ENCODE data around the gene MYL10.

The MYL10 gene

GRCh38 chr7:101629171-101629570 is at the start of gene MYL10:
Gene MYL10 (minus strand): TSS chr7:101629296. CDS start chr7:101629118, 178 bp downstream.
- DNase-seq (ENCODE audit: low read depth), result no peak

- no peak for DNase-seq (ENCODE audit: low read depth)
Observed at GRCh38 chr7:101678658-101679057, 49.6 kb upstream of the MYL10 start.

GRCh38 chr7:101677797-101678479 is 48.8 kb upstream of the MYL10 start:
- no peak for DNase-seq (ENCODE audit: low read depth)

- no peak for DNase-seq (ENCODE audit: low read depth)
Observed at GRCh38 chr7:101677391-101677790, 48.3 kb upstream of the MYL10 start.

GRCh38 chr7:101676956-101677355 is 47.9 kb upstream of the MYL10 start:
- no peak for DNase-seq (ENCODE audit: low read depth)

- DNase-seq (ENCODE audit: low read depth), result no peak
Observed at GRCh38 chr7:101676062-101676598, 47.0 kb upstream of the MYL10 start.

- no peak for DNase-seq (ENCODE audit: low read depth)
Observed at GRCh38 chr7:101674439-101674838, 45.3 kb upstream of the MYL10 start.

- no peak for DNase-seq (ENCODE audit: low read depth)
Observed at GRCh38 chr7:101673951-101674350, 44.9 kb upstream of the MYL10 start.

- no peak for DNase-seq (ENCODE audit: low read depth)
Observed at GRCh38 chr7:101673315-101673714, 44.2 kb upstream of the MYL10 start.

- no peak for DNase-seq (ENCODE audit: low read depth)
Observed at GRCh38 chr7:101671371-101672356, 42.6 kb upstream of the MYL10 start.

GRCh38 chr7:101669307-101669706 is 40.2 kb upstream of the MYL10 start:
- no peak for DNase-seq (ENCODE audit: low read depth)

GRCh38 chr7:101668726-101669125 is 39.6 kb upstream of the MYL10 start:
- no peak for DNase-seq (ENCODE audit: low read depth)

- no peak for DNase-seq (ENCODE audit: low read depth)
Observed at GRCh38 chr7:101667920-101668319, 38.8 kb upstream of the MYL10 start.

- no peak for DNase-seq (ENCODE audit: low read depth)
Observed at GRCh38 chr7:101667399-101667798, 38.3 kb upstream of the MYL10 start.

GRCh38 chr7:101666741-101667140 is 37.6 kb upstream of the MYL10 start:
- no peak for DNase-seq (ENCODE audit: low read depth)

GRCh38 chr7:101666293-101666692 is 37.2 kb upstream of the MYL10 start:
- DNase-seq (ENCODE audit: low read depth), result no peak

- no peak for DNase-seq (ENCODE audit: low read depth)
Observed at GRCh38 chr7:101664893-101665471, 35.9 kb upstream of the MYL10 start.

GRCh38 chr7:101664436-101664835 is 35.3 kb upstream of the MYL10 start:
- no peak for DNase-seq (ENCODE audit: low read depth)

- no peak for DNase-seq (ENCODE audit: low read depth)
Observed at GRCh38 chr7:101663747-101664146, 34.7 kb upstream of the MYL10 start.

- no peak for DNase-seq (ENCODE audit: low read depth)
Observed at GRCh38 chr7:101662447-101662998, 33.4 kb upstream of the MYL10 start.

- DNase-seq (ENCODE audit: low read depth), result no peak
Observed at GRCh38 chr7:101659706-101660105, 30.6 kb upstream of the MYL10 start.

GRCh38 chr7:101657171-101657570 is 28.1 kb upstream of the MYL10 start:
- no peak for DNase-seq (ENCODE audit: low read depth)

All from stimulated activated CD8-positive, alpha-beta memory T cell treated with anti-CD3 and anti-CD28 coated beads, Interleukin-12 subunit alpha, Interleukin-12 subunit beta, amount 100 ng/mL, for 4 hours (primary cell).